Esophagus (tissue), 2 donors: Measurements from ENCODE around the gene CABLES1. TPM values are rescaled to one million over a fixed set of nuclear protein-coding genes. Genes with fewer than 3 reads are reported as not detected.
"Not testable (repeated sequence)": the region's sequence is repeated elsewhere in the genome, so short reads cannot be mapped to it uniquely, and the experiment has no call there.

Experiments used
- H3K27ac ChIP-seq, 2 donors: one replicate each; pipeline ENCODE4 v1.5.1; 2013; ENCODE audit warnings: low read depth in 2 of 2, mild to moderate bottlenecking in 2 of 2, inconsistent platforms in 1 of 2, low read length in 1 of 2, moderate library complexity in 1 of 2
- H3K27me3 ChIP-seq, 2 donors: one replicate each; pipeline ENCODE4 v1.6.1; 2013; ENCODE audit warnings: low read length in 2 of 2, control low read depth in 1 of 2, mild to moderate bottlenecking in 1 of 2; ENCODE audit not compliant: insufficient read depth in 2 of 2, control insufficient read depth in 1 of 2
- H3K36me3 ChIP-seq, 2 donors: one replicate each; pipeline ENCODE4 v1.6.1; 2013; ENCODE audit warnings: low read length in 1 of 2; ENCODE audit not compliant: control insufficient read depth in 2 of 2, insufficient read depth in 2 of 2
- H3K4me1 ChIP-seq, 2 donors: one replicate each; pipeline ENCODE4 v1.6.1; 2013; ENCODE audit warnings: low read length in 1 of 2; ENCODE audit not compliant: control insufficient read depth in 2 of 2, insufficient read depth in 2 of 2
- H3K4me3 ChIP-seq, 2 donors: one replicate each; pipeline ENCODE4 v1.5.1; 2013; ENCODE audit warnings: low read length in 2 of 2, mild to moderate bottlenecking in 2 of 2, low read depth in 1 of 2, moderate library complexity in 1 of 2
- H3K9me3 ChIP-seq, 2 donors: one replicate each; pipeline ENCODE4 v1.6.1; 2013; ENCODE audit warnings: mild to moderate bottlenecking in 2 of 2, low read depth in 1 of 2, low read length in 1 of 2, moderate library complexity in 1 of 2; ENCODE audit not compliant: control insufficient read depth in 2 of 2, insufficient read depth in 1 of 2
- WGBS, 2 donors: extraction: QIAGEN DNeasy Blood & Tissue Kit; methylation state at CpG; one replicate each; pipeline ENCODE4 v1.1.7; 2013; 5-methylcytosine and 5-hydroxymethylcytosine counted together
- polyA plus RNA-seq, 2 donors: library from polyadenylated mRNA; stranded (reverse); fragments of 200-250 nt; gene quantifications; one replicate each; pipeline ENCODE4 v1.2.3, GENCODE V29; 2013
- donor health status: healthy with polysubstance abuse.
- donor health status: Bipolar disorder and iron deficiency.

CABLES1 gene
- polyA plus RNA-seq, 2 donors = 3.8 to 10.0 TPM

DNA sequence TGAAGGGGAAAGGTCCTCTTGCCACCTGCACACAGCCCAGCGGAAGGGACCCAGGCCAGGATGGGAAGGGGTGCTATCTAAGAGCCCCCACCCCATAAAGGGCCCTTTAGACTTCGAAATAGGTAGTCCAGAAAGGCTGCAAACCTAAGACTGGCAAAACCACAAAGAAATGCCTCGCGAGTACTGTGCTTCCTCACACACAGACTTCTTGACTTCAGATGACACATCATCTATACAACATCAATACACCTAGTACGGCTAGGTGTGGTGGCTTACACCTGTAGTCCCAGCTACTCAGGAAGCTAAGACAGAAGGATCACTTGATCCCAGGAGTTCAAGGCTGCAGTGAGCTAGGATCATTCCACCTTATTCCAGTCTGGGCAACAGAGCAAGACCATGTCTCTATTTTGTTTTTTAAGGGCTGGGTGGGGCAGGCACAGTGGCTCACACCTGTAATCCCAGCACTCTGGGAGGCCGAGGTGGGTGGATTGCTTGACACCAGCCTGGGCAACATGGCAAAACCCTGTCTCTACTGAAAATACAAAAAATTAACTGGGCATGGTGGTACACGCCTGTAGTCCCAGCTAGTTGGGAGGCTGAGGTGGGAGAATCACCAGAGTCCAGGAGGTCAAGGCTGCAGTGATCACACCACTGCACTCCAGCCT is 125.8 kb downstream of the CABLES1 start:
- peaks cover 6 to 12% of the 10 kb centered on the region in 2 donors for H3K4me1 ChIP-seq
- peak overlapping the region in 1 of 2 donors; percentile 51 for H3K27ac ChIP-seq
- H3K36me3 ChIP-seq = no peaks in the 10 kb centered on the region
- WGBS, 2 donors = 49 to 63% methylated on average over 7 of the region's 7 CpGs
- H3K4me3 ChIP-seq = no peak overlapping the region
- H3K27me3 ChIP-seq = no peaks in the 10 kb centered on the region
- H3K9me3 ChIP-seq = no peaks in the 10 kb centered on the region

DNA sequence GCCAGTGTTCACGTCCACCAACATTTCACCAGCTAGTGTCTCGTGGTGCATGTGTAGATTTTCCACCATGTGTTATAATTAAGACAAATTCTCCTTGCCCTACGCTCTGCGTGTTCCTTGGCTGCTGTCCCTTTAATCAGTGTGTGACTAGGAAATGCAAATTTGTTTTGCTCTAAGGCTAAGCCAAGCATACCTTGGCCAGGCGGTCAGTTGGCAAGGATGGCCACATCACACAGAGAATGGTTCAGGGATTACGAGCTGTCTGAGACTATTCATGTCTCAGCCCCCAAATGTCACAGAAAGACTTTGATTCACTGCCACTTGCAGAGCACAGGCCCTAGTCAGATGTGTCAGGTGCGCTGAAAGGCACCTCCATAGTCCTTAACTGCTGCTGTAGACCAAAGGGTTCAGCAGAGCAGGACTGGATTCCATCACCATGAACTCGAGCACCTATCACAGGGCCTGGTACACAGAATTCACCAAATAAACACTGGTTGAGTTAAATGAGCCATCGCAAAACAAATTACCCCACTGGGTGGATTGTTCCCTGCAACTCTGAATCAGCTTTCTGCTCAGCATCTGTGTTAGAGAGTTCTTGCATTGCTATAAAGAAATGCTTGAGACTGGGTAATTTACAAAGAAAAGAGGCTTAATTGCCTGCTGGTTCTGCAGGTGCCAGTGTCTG is 128.4 kb downstream of the CABLES1 start:
- H3K4me1 ChIP-seq = peaks cover 9 to 12% of the 10 kb centered on the region in 2 donors
- no peak overlapping the region for H3K27ac ChIP-seq
- no peak overlapping the region for H3K4me3 ChIP-seq
- 90 to 93% methylated on average over 9 of the region's 9 CpGs for WGBS, 2 donors
- no peaks in the 10 kb centered on the region for H3K9me3 ChIP-seq
- H3K36me3 ChIP-seq = no peaks in the 10 kb centered on the region
- no peaks in the 10 kb centered on the region for H3K27me3 ChIP-seq

- Histone ChIP-seq H3K27me3 (no peaks in the 10 kb centered on the region), H3K4me1 (peaks cover under 1 to 3% of the 10 kb centered on the region in 2 donors), H3K9me3 (no peaks in the 10 kb centered on the region), H3K4me3 (no peak overlapping the region), H3K27ac (no peak overlapping the region), H3K36me3 (no peaks in the 10 kb centered on the region)
- 74 to 80% methylated on average over 7 of the region's 7 CpGs for WGBS, 2 donors
Measured at GRCh38 chr18:23265682-23266399, 130.6 kb downstream of the CABLES1 start.

DNA sequence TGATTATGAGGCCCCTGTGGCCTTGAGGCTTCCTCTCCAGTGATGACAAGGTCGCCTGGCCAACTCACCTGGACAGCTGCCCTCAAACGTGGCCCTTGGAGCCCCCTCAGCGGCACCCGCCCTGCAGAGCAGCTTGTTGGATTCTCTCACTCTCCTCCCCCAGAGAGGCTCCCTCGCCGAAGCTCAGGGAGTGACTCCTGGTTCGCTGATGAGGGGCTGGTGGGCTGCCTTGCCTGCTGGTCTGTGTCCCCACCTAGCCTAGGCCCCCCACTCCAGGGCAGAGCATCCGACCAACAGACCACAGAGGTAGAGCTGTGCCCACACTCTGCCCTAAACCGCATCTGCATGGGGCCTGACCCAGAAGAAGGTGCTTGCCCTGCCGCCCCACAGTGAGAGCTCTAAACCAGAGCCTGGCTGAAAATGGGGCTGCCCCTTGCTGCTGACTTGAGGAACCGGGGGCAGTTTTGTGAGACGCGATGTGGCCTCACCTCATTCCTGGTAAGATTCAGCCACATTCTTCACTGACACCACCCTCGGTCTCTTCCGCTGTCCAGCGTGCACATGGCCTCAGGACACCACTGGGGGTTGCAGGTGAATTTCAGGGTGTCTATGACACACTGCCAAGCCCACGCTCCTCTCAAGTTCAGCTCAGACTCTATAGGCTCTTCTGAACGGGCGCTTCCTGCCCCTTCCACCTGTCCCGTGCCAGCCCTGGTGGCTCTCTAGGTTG is 131.6 kb downstream of the CABLES1 start:
- H3K27me3 ChIP-seq = no peaks in the 10 kb centered on the region
- 90 to 91% methylated on average over 20 of the region's 20 CpGs for WGBS, 2 donors
- H3K4me1 ChIP-seq = peaks cover 0 to 3% of the 10 kb centered on the region in 2 donors
- H3K4me3 ChIP-seq = no peak overlapping the region
- no peaks in the 10 kb centered on the region for H3K9me3 ChIP-seq
- H3K36me3 ChIP-seq = no peaks in the 10 kb centered on the region
- H3K27ac ChIP-seq = no peak overlapping the region

- Histone ChIP-seq H3K4me3 (no peak overlapping the region), H3K27ac (no peak overlapping the region), H3K27me3 (no peaks in the 10 kb centered on the region), H3K36me3 (no peaks in the 10 kb centered on the region), H3K4me1 (peaks cover 0 to 3% of the 10 kb centered on the region in 2 donors), H3K9me3 (no peaks in the 10 kb centered on the region)
- WGBS, 2 donors = 86% methylated on average over 6 of the region's 6 CpGs
Measured at GRCh38 chr18:23267447-23267776, 132.1 kb downstream of the CABLES1 start.

DNA sequence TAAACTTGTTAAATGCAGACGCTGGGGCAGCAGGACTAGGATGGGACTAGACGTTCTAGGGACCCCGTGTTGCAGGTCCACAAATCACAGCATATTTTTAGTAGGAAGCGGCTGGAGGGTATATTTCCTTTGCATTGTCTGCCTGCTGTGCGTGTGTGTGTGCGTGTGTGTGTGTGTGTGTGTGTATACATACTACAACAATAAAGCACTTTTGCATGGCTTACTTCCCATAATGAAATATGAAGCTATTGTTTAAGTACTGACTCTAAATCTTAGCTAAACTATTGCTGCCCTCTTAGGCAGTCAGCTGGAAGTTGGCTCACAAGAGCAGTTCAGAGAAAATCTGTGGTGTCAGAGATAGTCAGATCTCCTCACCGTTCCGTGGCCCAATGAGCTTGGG is 133.4 kb downstream of the CABLES1 start:
- H3K36me3 ChIP-seq = no peaks in the 10 kb centered on the region
- H3K27me3 ChIP-seq = no peaks in the 10 kb centered on the region
- 81 to 90% methylated on average over 8 of the region's 8 CpGs for WGBS, 2 donors
- H3K4me3 ChIP-seq = no peak overlapping the region
- H3K27ac ChIP-seq = no peak overlapping the region
- H3K9me3 ChIP-seq = no peaks in the 10 kb centered on the region
- H3K4me1 ChIP-seq = peaks cover 0 to 3% of the 10 kb centered on the region in 2 donors

DNA sequence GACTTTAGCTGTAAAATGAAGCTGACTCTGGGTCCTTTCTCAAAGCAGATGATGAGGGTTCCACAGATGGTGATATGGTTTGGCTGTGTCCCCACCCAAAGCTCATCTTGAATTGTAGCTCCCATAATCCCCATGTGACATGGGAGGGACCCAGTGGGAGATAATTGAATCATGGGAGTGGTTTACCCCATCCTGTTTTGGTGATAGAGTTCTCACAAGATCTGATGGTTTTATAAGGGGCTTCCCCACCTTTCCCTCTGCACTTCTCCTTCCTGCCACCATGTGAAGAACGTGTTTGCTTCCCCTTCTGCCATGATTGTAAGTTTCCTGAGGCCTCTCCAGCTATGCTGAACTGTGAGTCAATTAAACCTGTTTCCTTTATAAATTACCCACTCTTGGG is 133.8 kb downstream of the CABLES1 start:
- H3K4me3 ChIP-seq = not testable (repeated sequence)
- 67 to 92% methylated on average over 1 of the region's 1 CpG for WGBS, 2 donors

DNA sequence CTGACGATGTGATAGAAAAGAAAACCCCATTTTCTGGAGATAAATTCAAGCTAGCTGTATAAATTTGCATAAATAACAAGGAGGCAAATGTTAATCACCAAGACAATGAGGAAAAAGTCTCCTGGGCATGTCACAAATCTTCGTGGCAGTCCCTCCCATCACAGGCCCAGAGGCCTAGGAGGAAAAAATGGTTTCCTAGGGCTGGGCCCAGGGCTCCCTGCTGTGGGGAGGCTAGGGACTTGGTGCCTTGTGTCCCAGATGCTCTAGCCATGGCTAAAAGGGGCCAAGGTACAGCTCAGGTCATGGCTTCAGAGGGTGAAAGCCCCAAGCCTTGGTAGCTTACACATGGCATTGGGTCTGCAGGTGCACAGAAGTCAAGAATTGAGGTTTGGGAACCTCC is 134.6 kb downstream of the CABLES1 start:
- H3K27ac ChIP-seq = no peak overlapping the region
- no peaks in the 10 kb centered on the region for H3K27me3 ChIP-seq
- no peak overlapping the region for H3K4me3 ChIP-seq
- H3K36me3 ChIP-seq = no peaks in the 10 kb centered on the region
- peaks cover 0 to 7% of the 10 kb centered on the region in 2 donors for H3K4me1 ChIP-seq
- no peaks in the 10 kb centered on the region for H3K9me3 ChIP-seq
- 91 to 98% methylated on average over 2 of the region's 2 CpGs for WGBS, 2 donors

More for the DNA sequence above, 133.8 kb downstream of the CABLES1 start:
- H3K27ac ChIP-seq, H3K4me1 ChIP-seq, H3K27me3 ChIP-seq, H3K9me3 ChIP-seq, H3K36me3 ChIP-seq: not testable (repeated sequence)

GRCh38 chr18:23270986-23271680 is 135.8 kb downstream of the CABLES1 start:
- Histone ChIP-seq H3K36me3 (no peaks in the 10 kb centered on the region), H3K4me1 (peaks cover 0 to 8% of the 10 kb centered on the region in 2 donors), H3K9me3 (no peaks in the 10 kb centered on the region), H3K27ac (no peak overlapping the region), H3K27me3 (no peaks in the 10 kb centered on the region), H3K4me3 (no peak overlapping the region)
- WGBS, 2 donors = 86 to 87% methylated on average over 4 of the region's 4 CpGs
